HFFc6 (cell line): Measurements from ENCODE around the gene DTNBP1. TPM values are rescaled to one million over a fixed set of nuclear protein-coding genes. Genes with fewer than 3 reads are reported as not detected.

ENCODE experiments used
- DNase-seq: peaks from one replicate; pipeline ENCODE4 v3.0.0-alpha.2; 2018
- H3K27ac Mint-ChIP-seq: 2 replicates; pipeline ENCODE4 v1.8.0; 2020; ENCODE audit warnings: mild to moderate bottlenecking, mixed read lengths
- H3K27me3 Mint-ChIP-seq: 2 replicates; pipeline ENCODE4 v1.8.0; 2021; ENCODE audit warnings: mild to moderate bottlenecking, moderate library complexity, mixed read lengths; ENCODE audit not compliant: insufficient read depth
- H3K36me3 Mint-ChIP-seq: 2 replicates; pipeline ENCODE4 v1.8.0; 2021; ENCODE audit warnings: low read depth, mixed read lengths
- H3K4me1 Mint-ChIP-seq: 2 replicates; pipeline ENCODE4 v1.8.0; 2020; ENCODE audit warnings: low read depth, mixed read lengths
- H3K4me3 Mint-ChIP-seq: 2 replicates; pipeline ENCODE4 v1.8.0; 2020; ENCODE audit warnings: mild to moderate bottlenecking, moderate library complexity, mixed read lengths
- H3K9me3 Mint-ChIP-seq: 2 replicates; pipeline ENCODE4 v1.8.0; 2020; ENCODE audit warnings: mild to moderate bottlenecking, mixed read lengths
- total RNA-seq, 6 experiments: library from RNA; stranded (reverse); fragmentation: NEBNext Ultra II Directional; extraction: Animal tissue kit (Norgen Biotek cat#: 25700); gene quantifications; 2 replicates in 1 of 6; 3 replicates in 5 of 6; pipeline ENCODE4 v1.2.3, GENCODE V29; 2021
- TF ChIP-seq, protein P1 (sequence below): fragments of 200-600 bp; sonication (generic); IDR thresholded peaks from 2 replicates; pipeline ENCODE4 v1.5.0; 2021; ENCODE audit warnings: antibody characterized with exemption, mild to moderate bottlenecking

Gene DTNBP1
- total RNA-seq, 6 experiments from 2014 or later, result 10.4 to 15.3 (median 13.9) TPM

GRCh38 chr6:15523679-15524630 is 138.9 kb downstream of the DTNBP1 start:
- Mint-ChIP-seq H3K9me3 (no peaks in the 10 kb centered on the region), H3K27ac (no peak overlapping the region), H3K4me1 (peaks cover 11% of the 10 kb centered on the region), H3K36me3 (peaks cover 50% of the 10 kb centered on the region), H3K4me3 (no peak overlapping the region; the same call in 1 of the 2 replicates), H3K27me3 (peaks cover 7% of the 10 kb centered on the region)
- DNase-seq, result no peak
- TF ChIP-seq, protein P1, sequence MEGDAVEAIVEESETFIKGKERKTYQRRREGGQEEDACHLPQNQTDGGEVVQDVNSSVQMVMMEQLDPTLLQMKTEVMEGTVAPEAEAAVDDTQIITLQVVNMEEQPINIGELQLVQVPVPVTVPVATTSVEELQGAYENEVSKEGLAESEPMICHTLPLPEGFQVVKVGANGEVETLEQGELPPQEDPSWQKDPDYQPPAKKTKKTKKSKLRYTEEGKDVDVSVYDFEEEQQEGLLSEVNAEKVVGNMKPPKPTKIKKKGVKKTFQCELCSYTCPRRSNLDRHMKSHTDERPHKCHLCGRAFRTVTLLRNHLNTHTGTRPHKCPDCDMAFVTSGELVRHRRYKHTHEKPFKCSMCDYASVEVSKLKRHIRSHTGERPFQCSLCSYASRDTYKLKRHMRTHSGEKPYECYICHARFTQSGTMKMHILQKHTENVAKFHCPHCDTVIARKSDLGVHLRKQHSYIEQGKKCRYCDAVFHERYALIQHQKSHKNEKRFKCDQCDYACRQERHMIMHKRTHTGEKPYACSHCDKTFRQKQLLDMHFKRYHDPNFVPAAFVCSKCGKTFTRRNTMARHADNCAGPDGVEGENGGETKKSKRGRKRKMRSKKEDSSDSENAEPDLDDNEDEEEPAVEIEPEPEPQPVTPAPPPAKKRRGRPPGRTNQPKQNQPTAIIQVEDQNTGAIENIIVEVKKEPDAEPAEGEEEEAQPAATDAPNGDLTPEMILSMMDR, result no peak

GRCh38 chr6:15522856-15523529 is 139.8 kb downstream of the DTNBP1 start:
- Mint-ChIP-seq H3K4me3 (no peak overlapping the region), H3K4me1 (peaks cover 9% of the 10 kb centered on the region), H3K27ac (no peak overlapping the region), H3K36me3 (peaks cover 42% of the 10 kb centered on the region), H3K27me3 (peaks cover 7% of the 10 kb centered on the region), H3K9me3 (no peaks in the 10 kb centered on the region)
- no peak for DNase-seq
- TF ChIP-seq, protein P1, result no peak

DNA sequence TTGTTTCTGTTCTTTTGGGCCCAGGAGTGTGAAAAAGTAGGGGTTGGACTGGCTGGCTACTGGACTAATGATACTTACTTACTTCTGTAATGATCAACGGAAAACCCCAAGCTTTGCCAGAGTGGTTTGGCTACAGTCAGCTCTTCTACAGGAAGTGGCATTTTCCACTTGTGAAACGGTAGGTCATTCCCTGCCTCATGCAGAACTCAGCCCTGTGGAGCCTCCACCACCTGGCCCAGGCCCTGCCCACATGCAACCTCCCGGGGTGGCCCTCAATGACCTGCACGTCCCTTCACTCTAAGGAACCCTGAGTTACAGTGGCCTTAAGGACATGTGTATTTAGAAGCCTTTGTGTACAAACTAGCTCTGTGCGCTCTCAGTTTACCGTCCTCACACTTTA is 140.4 kb downstream of the DTNBP1 start:
- Mint-ChIP-seq H3K27ac (no peak overlapping the region), H3K36me3 (peaks cover 37% of the 10 kb centered on the region), H3K27me3 (peaks cover 11% of the 10 kb centered on the region), H3K4me1 (peaks cover 3% of the 10 kb centered on the region), H3K9me3 (no peaks in the 10 kb centered on the region), H3K4me3 (no peak overlapping the region)
- TF ChIP-seq, protein P1, result no peak
- DNase-seq, result no peak

DNA sequence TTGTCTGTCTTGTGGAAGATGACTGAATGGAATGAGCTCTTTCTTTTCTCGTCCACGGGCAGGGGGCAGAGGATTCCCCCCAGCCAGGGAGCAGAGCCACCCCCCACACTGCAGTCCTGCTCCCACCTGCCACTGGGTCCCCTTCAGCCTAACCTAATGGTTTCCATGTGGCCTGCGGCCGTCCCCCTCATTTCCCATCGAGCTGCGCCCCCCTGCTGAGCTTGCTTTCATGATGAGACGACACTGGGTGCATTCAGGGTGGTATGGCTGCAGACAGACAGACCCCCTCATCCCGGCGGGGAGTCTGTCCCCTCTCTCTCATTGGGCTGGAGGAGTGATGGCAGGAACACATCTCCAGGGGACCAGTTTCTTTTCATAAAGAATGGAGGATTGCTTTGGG is 140.8 kb downstream of the DTNBP1 start:
- Mint-ChIP-seq H3K27me3 (peaks cover 11% of the 10 kb centered on the region), H3K27ac (no peak overlapping the region), H3K4me1 (no peaks in the 10 kb centered on the region), H3K36me3 (peaks cover 37% of the 10 kb centered on the region), H3K9me3 (no peaks in the 10 kb centered on the region), H3K4me3 (no peak overlapping the region)
- no peak for DNase-seq
- TF ChIP-seq, protein P1, result no peak

DNA sequence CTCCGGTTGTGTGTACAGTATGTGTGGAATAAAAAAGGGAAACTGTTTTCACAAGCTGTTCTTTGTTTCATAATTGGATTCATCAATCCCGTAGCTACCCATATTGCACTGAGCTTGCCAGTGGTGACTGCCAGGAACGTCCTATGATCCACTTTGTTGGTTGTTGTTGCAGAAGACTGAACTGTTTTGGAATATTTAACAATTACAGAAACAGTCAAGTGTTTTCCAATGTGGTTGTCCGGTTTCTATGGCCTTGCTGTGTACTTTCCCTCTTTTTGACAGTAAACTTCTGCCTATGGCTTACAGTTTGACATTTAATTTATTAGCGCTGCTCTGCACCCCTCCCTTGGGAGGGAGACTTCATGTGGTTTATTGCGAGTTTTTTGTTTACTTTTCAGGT is 141.2 kb downstream of the DTNBP1 start:
- H3K36me3 Mint-ChIP-seq, result peaks cover 37% of the 10 kb centered on the region
- H3K27me3 Mint-ChIP-seq, result peaks cover 11% of the 10 kb centered on the region
- TF ChIP-seq, protein P1, result no peak
- H3K9me3 Mint-ChIP-seq, result no peaks in the 10 kb centered on the region
- H3K4me1 Mint-ChIP-seq, result no peaks in the 10 kb centered on the region
- DNase-seq, result no peak
- no peak overlapping the region for H3K4me3 Mint-ChIP-seq
- no peak overlapping the region for H3K27ac Mint-ChIP-seq
